ENCODE results near the gene MAMDC2.
A peak's percentile ranks its signal among the peaks of the same experiment; 100 is the strongest.

Gene MAMDC2

DNA sequence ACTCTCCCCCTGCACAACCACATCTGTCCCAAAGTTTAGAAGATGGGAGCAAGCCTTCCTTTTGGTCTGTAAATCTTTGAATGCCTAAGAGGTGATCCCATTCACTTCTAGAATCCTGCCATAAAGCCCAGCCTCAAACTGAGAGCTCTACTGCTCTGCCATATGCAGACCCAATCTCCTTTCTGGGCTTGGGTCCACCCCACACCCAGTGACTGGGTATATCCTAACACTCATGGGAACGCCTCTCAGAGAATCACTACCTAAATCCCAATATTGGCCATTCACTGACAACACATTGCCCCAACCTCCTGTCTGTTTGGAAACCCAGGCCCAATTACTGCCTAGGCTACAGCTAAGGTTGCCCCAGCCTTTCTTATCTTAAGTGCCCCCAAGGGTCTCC, 90.7 kb downstream of the MAMDC2 start:
- DNase-seq (ENCODE audit: low read depth) = no peak

DNA sequence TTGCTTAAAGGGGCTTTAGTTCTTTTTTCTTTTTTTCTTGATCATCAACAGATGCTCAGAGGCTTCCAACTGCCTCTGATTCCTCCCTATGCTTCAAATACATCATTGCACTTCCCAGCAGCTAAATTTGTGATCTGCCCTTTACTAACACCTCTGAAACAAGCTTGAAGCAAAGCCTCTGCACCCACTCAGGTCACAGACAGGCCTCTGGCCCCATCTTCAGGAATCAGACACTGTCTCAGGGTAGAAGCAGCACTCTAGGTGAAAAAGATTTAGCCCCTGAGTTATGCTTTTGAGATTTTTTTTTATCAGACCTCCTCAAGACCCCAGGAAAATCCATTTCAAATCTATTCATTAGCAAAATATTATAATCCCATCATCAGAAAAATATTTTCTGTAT, 91.5 kb downstream of the MAMDC2 start:
- no peak for DNase-seq (ENCODE audit: low read depth)

DNA sequence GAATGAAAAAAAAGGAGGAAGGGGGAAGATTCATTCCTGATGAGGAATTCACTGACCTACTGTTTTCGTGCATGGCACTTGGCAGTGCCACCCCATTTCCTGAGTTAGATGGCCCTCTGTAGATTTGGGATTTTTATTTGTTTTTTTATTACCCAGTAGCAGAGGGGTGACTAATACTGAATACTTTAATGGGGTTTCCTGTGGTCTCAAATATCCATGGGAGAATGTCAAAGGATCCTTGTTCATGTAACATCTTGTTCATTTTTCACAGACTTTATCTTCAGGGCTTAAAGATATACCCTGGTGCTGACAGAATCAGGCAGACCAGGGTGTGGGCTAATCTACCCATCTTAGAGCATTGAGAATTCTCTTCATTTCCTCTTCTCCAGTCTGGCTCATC, 93.0 kb downstream of the MAMDC2 start:
- DNase-seq (ENCODE audit: low read depth) = peak; percentile 75

DNA sequence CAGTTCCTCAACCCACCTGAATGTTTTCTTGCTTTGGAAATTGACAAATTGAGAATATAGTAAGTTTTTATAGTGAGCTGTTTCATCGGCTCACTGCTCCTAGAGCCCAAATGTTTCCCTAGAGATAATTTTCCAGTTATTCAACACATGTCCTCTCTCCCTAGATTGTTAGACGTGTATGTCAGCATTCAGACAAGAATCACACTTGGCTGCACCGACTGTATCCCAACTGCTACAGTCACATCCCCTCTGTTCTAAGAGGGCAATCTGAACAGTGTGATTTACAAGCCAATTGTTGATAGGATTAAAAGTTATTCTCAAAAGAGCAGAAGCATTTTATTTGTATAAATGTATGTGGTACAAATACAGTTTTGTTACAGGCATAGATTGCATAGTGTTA, 93.9 kb downstream of the MAMDC2 start:
- no peak for DNase-seq (ENCODE audit: low read depth)

- no peak for DNase-seq (ENCODE audit: low read depth)
These were observed 98.5 kb downstream of the MAMDC2 start for GRCh38 chr9:70142101-70142500.

- no peak for DNase-seq (ENCODE audit: low read depth)
These were observed 99.9 kb downstream of the MAMDC2 start for GRCh38 chr9:70143394-70144130.

DNA sequence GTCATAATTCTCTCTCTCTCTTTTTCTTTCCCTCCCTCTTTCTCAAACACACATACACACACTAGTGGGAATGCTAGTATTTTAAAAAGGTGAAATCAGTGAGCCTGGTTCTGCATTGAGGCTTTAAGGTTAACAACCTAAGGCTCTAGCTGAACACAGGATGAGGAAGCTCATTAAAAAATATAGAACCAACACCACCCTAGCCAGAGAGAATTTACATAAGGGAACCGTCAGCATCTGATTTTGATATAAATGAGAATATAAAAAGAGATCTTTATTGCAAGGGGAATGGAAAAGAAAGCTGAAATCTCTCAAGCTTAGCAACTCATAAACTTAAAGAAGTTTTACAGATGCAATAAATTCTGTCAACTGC, 100.5 kb downstream of the MAMDC2 start:
- no peak for DNase-seq (ENCODE audit: low read depth)

DNA sequence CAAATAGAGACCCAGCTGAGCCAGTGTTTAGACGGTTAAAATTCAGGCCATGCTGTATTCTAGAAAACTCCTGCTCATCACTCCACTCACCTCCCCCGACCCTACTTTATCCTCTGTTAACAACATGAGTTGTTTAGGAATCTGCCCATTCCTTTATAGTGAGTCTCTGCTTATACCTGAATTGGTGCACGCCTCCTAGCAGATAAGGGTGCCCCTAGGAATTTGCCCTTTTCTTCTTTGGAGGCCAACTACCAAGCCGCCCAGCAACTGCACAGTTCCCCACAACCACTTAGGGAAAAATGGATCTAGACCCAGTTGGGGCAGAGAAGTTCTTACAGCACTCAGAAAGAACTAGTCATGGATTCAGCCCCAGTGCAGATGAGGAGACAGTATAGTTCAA, 102.3 kb downstream of the MAMDC2 start:
- DNase-seq (ENCODE audit: low read depth) = no peak

- no peak for DNase-seq (ENCODE audit: low read depth)
These were observed 103.5 kb downstream of the MAMDC2 start for GRCh38 chr9:70147196-70147595.

- no peak for DNase-seq (ENCODE audit: low read depth)
These were observed 104.0 kb downstream of the MAMDC2 start for GRCh38 chr9:70147651-70148050.

GRCh38 chr9:70152350-70152749, 108.7 kb downstream of the MAMDC2 start:
- no peak for DNase-seq (ENCODE audit: low read depth)

- DNase-seq (ENCODE audit: low read depth) = peak; percentile 29
These were observed 113.1 kb downstream of the MAMDC2 start for GRCh38 chr9:70156729-70157128.

- peak; percentile 14 for DNase-seq (ENCODE audit: low read depth)
These were observed 116.0 kb downstream of the MAMDC2 start for GRCh38 chr9:70159630-70160029.

DNA sequence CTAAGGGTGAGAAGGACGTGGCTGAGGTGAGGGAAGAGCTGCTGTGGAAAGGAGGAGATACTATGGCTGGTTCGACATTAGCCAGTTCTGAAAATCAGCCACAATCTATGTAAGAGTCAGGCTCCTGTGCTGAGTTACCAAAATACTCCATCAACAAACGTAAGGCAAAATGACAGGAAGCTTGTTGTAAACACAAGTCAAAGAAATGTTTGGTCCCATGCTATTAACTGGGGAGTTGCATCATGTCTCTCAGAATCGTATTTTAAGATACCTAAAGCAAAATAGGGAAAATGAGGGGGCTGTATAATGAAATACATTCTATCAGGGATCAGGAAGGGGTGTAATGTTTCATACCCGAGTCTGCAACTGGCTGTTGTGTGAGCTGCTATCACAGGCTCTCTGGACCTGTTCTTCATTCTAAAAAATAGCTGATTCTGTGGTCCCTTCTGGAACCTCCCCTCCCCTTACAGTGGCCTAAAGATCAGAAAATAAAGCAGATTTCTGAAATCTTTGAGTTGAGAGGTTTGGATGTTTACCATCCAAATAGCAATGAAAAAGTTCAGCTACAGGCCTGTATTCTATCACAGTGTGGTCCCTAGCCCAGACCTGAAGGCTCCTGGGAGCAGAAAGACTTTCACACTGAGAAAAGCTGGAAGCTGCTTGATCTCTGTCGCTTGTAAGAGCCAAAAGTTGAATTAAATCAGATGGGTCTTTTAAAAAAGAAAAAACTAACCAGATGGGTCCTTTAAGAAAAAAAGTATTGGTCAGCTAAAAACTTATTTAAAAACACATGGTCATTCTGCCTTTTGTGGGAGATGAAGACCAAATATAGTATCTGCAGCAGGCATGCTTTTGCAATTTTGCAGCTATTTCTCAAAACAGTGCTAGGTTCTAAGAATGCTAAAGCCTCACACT, 117.3 kb downstream of the MAMDC2 start:
- peak; percentile 42 for DNase-seq (ENCODE audit: low read depth)

DNA sequence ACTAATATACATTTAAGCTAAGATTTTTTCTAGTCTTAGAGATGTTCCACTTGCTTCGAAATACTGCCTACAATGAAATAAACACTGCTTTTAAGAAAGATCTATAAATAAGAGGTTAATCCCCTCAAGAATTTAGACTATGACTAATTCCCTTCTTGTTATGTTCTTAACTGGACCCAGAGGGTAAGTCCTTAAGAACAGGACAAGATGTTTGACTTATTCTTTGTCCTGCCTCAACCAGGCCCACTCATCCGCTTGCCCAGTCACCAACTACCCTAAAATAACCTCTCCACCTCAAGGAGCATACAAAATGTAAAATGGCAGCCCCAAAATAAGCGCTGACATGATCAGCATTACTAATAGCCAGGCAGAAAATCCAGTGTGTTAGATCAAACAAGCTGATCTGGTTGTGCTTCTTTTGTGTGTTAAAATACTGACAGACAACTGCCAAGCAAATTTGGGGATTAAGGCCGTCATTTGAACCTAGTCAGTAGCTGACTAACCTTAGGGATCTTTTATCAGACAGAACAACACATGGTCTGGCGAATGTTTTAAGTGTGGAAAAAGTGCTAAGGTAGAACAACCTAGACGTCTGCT, 121.5 kb downstream of the MAMDC2 start:
- DNase-seq (ENCODE audit: low read depth) = peak; percentile 71

- no peak for DNase-seq (ENCODE audit: low read depth)
These were observed 124.9 kb downstream of the MAMDC2 start for GRCh38 chr9:70168521-70168920.

- no peak for DNase-seq (ENCODE audit: low read depth)
These were observed 125.6 kb downstream of the MAMDC2 start for GRCh38 chr9:70169222-70169621.

GRCh38 chr9:70170151-70170790, 126.6 kb downstream of the MAMDC2 start:
- DNase-seq (ENCODE audit: low read depth) = no peak

DNA sequence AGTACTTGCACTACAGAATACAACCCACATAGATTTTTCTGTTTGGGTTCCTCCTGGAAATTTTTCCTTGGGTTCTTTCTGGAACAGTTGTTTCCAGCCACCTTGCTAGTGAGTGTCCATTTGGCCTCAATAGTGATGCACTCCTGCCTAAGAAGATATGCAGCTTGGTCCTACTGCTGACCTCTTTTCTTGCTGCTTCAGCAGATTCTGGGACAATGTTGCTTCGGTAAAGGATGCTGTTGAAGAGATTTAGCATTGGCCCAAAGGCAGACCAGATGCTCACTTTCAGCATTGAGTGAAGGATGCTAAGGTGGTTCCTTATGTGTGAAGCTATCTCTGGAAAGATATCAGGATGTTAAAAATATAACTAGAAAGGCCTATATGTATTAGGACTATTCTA, 128.9 kb downstream of the MAMDC2 start:
- DNase-seq (ENCODE audit: low read depth) = no peak

- DNase-seq (ENCODE audit: low read depth) = no peak
These were observed 133.5 kb downstream of the MAMDC2 start for GRCh38 chr9:70177121-70177520.

DNA sequence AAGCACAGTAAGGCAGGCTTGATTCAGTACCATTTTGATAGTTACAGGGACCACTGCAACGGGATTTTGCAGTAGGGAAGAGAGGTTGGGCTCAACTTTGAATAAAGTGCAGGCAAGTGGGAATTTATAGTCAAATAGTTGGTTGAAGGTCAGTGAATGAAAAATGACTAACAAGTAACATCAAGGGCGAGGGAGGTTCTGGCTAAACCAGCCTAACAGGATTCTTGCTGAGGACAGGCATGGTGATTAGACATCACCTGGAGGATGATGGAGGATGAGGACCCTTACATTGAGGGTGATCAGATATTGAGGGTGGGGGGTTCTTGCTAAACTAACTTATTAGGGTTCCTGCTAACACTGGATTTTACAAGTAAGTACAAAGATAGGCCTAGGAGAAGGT, 149.1 kb downstream of the MAMDC2 start:
- DNase-seq (ENCODE audit: low read depth) = no peak

- peak; percentile 19 for DNase-seq (ENCODE audit: low read depth)
These were observed 151.8 kb downstream of the MAMDC2 start for GRCh38 chr9:70195456-70195855.

All from iris pigment epithelial cell (primary cell).